Measurements from ENCODE around the gene RNF19B. TPM values are rescaled to one million over a fixed set of nuclear protein-coding genes. Genes with fewer than 3 reads are reported as not detected.

The RNF19B gene
- total RNA-seq, 5 donors from 2014 or later (not counting 1 experiment from before 2014, with no cell fraction given) = 28.7 to 44.8 (median 30.3) TPM

DNA sequence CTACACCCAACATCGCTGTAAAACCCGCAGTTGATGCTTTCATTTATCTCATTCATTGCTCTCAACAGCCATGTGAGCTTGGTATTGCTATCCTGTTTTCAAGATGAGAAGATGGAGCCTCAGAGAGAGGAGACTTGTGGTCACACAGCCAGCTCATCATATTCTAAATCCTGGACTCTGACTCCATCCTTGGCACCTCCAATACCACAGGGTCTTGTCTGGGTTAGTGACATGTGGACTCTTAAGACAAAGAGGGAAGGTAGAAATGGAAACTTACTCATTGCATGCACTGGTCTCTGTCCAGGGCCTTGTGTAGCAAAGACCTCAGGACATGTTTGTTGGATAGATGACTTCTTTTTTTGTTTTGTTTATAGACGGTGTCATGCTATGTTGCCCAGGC lies 7.0 kb upstream of the RNF19B start:
- H3K27me3 ChIP-seq (replicated peaks in 1 of 2; ENCODE audit: control insufficient read depth in 2 of 2, extremely low read depth in 1 of 2, insufficient read depth in 2 of 2, low read length in 1 of 2) = peaks cover 7 to 16% of the 10 kb centered on the region in 2 experiments
- peaks cover 6 to 8% (median 8%) of the 10 kb centered on the region in 3 donors for H3K4me1 Mint-ChIP-seq
- ChIA-PET POLR2A (interaction anchor here in 1 of 2 donors (0.6 kb wide), 1 partner anchor 9 kb away, joined by 4 read pairs; no protein-coding TSS in a partner anchor), CTCF (interaction anchor here in 1 of 2 donors (1.0 kb wide), 1 partner anchor 14 kb away, joined by 3 read pairs; no protein-coding TSS in a partner anchor)
- no peak overlapping the region for H3K4me3 ChIP-seq (ENCODE audit: control insufficient read depth in 1 of 2, extremely low read depth in 1 of 2, low read length in 1 of 2)
- no CpG with 5 or more reads among the region's 3 CpGs for WGBS (ENCODE audit: insufficient coverage)
- H3K4me1 ChIP-seq (ENCODE audit: control insufficient read depth in 1 of 2, extremely low read depth in 1 of 2, insufficient read depth in 2 of 2, low read length in 2 of 2) = peaks cover 0 to 9% of the 10 kb centered on the region in 2 experiments
- no peak overlapping the region for H3K4me3 Mint-ChIP-seq
- no peaks in the 10 kb centered on the region for H3K9me3 ChIP-seq
- peaks cover 17 to 24% of the 10 kb centered on the region in 2 donors for H3K27me3 Mint-ChIP-seq
- no peaks in the 10 kb centered on the region for H3K9me3 Mint-ChIP-seq
- DNase-seq = no peak
- no peak overlapping the region for H3K27ac ChIP-seq (ENCODE audit: low read length)
- no peaks in the 10 kb centered on the region for H3K36me3 ChIP-seq (ENCODE audit: control insufficient read depth in 2 of 2, extremely low read depth in 1 of 2, insufficient read depth in 1 of 2, low read length in 1 of 2)
- ATAC-seq (replicated peaks in 1 of 4) = no peak
- no peak overlapping the region for H3K27ac Mint-ChIP-seq
- H3K36me3 Mint-ChIP-seq = peaks cover 4% of the 10 kb centered on the region

- peaks cover 0 to 9% of the 10 kb centered on the region in 2 experiments for H3K4me1 ChIP-seq (ENCODE audit: control insufficient read depth in 1 of 2, extremely low read depth in 1 of 2, insufficient read depth in 2 of 2, low read length in 2 of 2)
- H3K9me3 ChIP-seq = no peaks in the 10 kb centered on the region
- no peak overlapping the region for H3K4me3 ChIP-seq (ENCODE audit: control insufficient read depth in 1 of 2, extremely low read depth in 1 of 2, low read length in 1 of 2)
- ATAC-seq (replicated peaks in 1 of 4) (no peak), DNase-seq (no peak)
- Mint-ChIP-seq H3K9me3 (no peaks in the 10 kb centered on the region), H3K36me3 (peaks cover 4% of the 10 kb centered on the region), H3K27ac (no peak overlapping the region), H3K27me3 (peaks cover 17 to 24% of the 10 kb centered on the region in 2 donors), H3K4me1 (peaks cover 6 to 8% (median 8%) of the 10 kb centered on the region in 3 donors), H3K4me3 (no peak overlapping the region)
- WGBS (ENCODE audit: insufficient coverage) = no CpG with 5 or more reads among the region's 1 CpG
- CTCF ChIA-PET = interaction anchor here in 1 of 2 donors (1.0 kb wide), 1 partner anchor 15 kb away, joined by 3 read pairs; no protein-coding TSS in a partner anchor
- POLR2A ChIA-PET = no interaction called here
- peaks cover 7 to 16% of the 10 kb centered on the region in 2 experiments for H3K27me3 ChIP-seq (replicated peaks in 1 of 2; ENCODE audit: control insufficient read depth in 2 of 2, extremely low read depth in 1 of 2, insufficient read depth in 2 of 2, low read length in 1 of 2)
- H3K27ac ChIP-seq (ENCODE audit: low read length) = no peak overlapping the region
- H3K36me3 ChIP-seq (ENCODE audit: control insufficient read depth in 2 of 2, extremely low read depth in 1 of 2, insufficient read depth in 1 of 2, low read length in 1 of 2) = no peaks in the 10 kb centered on the region
These were observed 6.5 kb upstream of the RNF19B start for GRCh38 chr1:32971156-32971555.

- Mint-ChIP-seq H3K27ac (no peak overlapping the region), H3K36me3 (peaks cover 4% of the 10 kb centered on the region), H3K27me3 (peaks cover 17 to 22% of the 10 kb centered on the region in 2 donors), H3K4me3 (no peak overlapping the region), H3K4me1 (peaks cover 8 to 11% (median 8%) of the 10 kb centered on the region in 3 donors), H3K9me3 (no peaks in the 10 kb centered on the region)
- Histone ChIP-seq H3K4me3 (ENCODE audit: control insufficient read depth in 1 of 2, extremely low read depth in 1 of 2, low read length in 1 of 2) (no peak overlapping the region), H3K27me3 (replicated peaks in 1 of 2; ENCODE audit: control insufficient read depth in 2 of 2, extremely low read depth in 1 of 2, insufficient read depth in 2 of 2, low read length in 1 of 2) (peaks cover 7 to 16% of the 10 kb centered on the region in 2 experiments), H3K36me3 (ENCODE audit: control insufficient read depth in 2 of 2, extremely low read depth in 1 of 2, insufficient read depth in 1 of 2, low read length in 1 of 2) (no peaks in the 10 kb centered on the region), H3K9me3 (no peaks in the 10 kb centered on the region), H3K4me1 (ENCODE audit: control insufficient read depth in 1 of 2, extremely low read depth in 1 of 2, insufficient read depth in 2 of 2, low read length in 2 of 2) (peaks cover 5 to 14% of the 10 kb centered on the region in 2 experiments), H3K27ac (ENCODE audit: low read length) (no peak overlapping the region)
- ATAC-seq (replicated peaks in 1 of 4) (no peak), DNase-seq (no peak)
- ChIA-PET POLR2A (interaction anchor here in 1 of 2 donors (0.5 to 1.3 kb wide), 2 partner anchors 11 to 26 kb away, joined by 4 read pairs; no protein-coding TSS in a partner anchor), CTCF (interaction anchor here in 1 of 2 donors (0.7 to 2.0 kb wide), 2 partner anchors 11 to 326 kb away, joined by 3 to 5 read pairs; no protein-coding TSS in a partner anchor)
These were observed 5.0 kb upstream of the RNF19B start for GRCh38 chr1:32969566-32969965.

DNA sequence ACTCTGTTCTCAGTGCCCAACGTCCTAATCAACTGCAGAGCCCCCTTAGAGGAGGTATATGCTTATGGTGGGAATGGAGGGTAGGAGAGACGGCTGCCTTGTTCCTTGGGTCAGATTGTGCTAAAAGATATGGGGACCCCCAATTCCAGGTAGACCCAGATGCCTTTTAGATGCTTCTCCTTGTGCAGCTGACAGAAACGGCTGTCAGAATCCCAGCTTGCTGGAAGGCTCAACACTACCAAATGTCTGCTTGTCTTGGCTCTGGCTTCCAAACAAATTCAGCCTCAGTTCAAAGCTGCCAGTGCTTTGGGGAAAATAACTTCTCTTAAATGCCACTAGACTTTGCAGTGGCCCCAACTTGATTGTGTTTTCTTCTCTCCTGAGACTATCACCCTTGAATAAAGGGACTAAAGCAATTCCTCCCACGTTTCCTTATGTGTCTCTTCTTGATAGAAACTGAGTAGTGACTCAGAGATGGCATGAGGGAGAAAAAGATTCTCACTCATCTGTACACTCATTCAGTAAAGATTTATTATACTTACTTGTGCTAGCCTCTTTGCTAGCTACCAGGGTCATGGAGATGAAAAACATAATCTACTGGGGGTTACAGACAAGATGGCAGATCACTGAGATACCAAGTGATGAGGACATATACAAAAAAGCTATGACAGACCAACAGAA lies 3.4 kb upstream of the RNF19B start:
- peaks cover 4% of the 10 kb centered on the region for H3K36me3 Mint-ChIP-seq
- no peak overlapping the region for H3K4me3 Mint-ChIP-seq
- ATAC-seq (replicated peaks in 1 of 4) (no peak), DNase-seq (no peak)
- POLR2A ChIA-PET = interaction anchor here in 1 of 2 donors (0.7 kb wide), 1 partner anchor 27 kb away, joined by 7 read pairs; no protein-coding TSS in a partner anchor
- H3K27me3 Mint-ChIP-seq = peaks cover 17 to 21% of the 10 kb centered on the region in 2 donors
- Histone ChIP-seq H3K9me3 (no peaks in the 10 kb centered on the region), H3K36me3 (ENCODE audit: control insufficient read depth in 2 of 2, extremely low read depth in 1 of 2, insufficient read depth in 1 of 2, low read length in 1 of 2) (no peaks in the 10 kb centered on the region), H3K4me1 (ENCODE audit: control insufficient read depth in 1 of 2, extremely low read depth in 1 of 2, insufficient read depth in 2 of 2, low read length in 2 of 2) (peaks cover 7 to 15% of the 10 kb centered on the region in 2 experiments), H3K27me3 (replicated peaks in 1 of 2; ENCODE audit: control insufficient read depth in 2 of 2, extremely low read depth in 1 of 2, insufficient read depth in 2 of 2, low read length in 1 of 2) (peaks cover 7 to 14% of the 10 kb centered on the region in 2 experiments), H3K27ac (ENCODE audit: low read length) (no peak overlapping the region), H3K4me3 (ENCODE audit: control insufficient read depth in 1 of 2, extremely low read depth in 1 of 2, low read length in 1 of 2) (no peak overlapping the region)
- H3K27ac Mint-ChIP-seq = no peak overlapping the region
- no peaks in the 10 kb centered on the region for H3K9me3 Mint-ChIP-seq
- WGBS (ENCODE audit: insufficient coverage) = 100% methylated on average over 1 of the region's 4 CpGs
- peaks cover 12 to 13% (median 13%) of the 10 kb centered on the region in 3 donors for H3K4me1 Mint-ChIP-seq
- CTCF ChIA-PET = interaction anchor here in 1 of 2 donors (2.0 kb wide), 1 partner anchor 13 kb away, joined by 5 read pairs; no protein-coding TSS in a partner anchor

DNA sequence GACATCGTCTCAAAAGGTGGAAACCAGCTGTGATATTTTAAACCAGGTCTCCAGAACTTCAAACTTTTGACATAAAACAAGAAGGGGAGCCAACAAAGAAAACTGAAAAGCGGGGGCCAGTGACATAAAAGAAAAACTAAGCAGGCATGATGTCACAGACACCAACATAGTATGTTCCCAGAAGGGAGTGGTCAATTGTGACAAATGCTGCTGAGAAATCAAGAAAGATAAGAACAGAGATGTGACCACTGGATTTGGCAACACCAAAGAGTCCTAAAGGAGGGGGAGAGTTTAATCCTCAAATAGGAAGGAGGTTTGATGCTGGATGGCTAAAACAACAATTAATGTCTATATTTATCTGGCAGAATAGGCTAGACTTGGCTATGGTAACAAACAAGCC lies 2.3 kb upstream of the RNF19B start:
- H3K4me1 ChIP-seq (ENCODE audit: control insufficient read depth in 1 of 2, extremely low read depth in 1 of 2, insufficient read depth in 2 of 2, low read length in 2 of 2) = peaks cover 15 to 17% of the 10 kb centered on the region in 2 experiments
- ChIA-PET POLR2A (no interaction called here), CTCF (no interaction called here)
- H3K9me3 ChIP-seq = no peaks in the 10 kb centered on the region
- peaks cover 4% of the 10 kb centered on the region for H3K36me3 Mint-ChIP-seq
- H3K4me3 Mint-ChIP-seq = no peak overlapping the region
- DNase-seq = no peak
- no peak overlapping the region for H3K27ac Mint-ChIP-seq
- 80% methylated on average over 1 of the region's 2 CpGs for WGBS (ENCODE audit: insufficient coverage)
- H3K9me3 Mint-ChIP-seq = no peaks in the 10 kb centered on the region
- ATAC-seq (replicated peaks in 1 of 4) = no peak
- no peaks in the 10 kb centered on the region for H3K36me3 ChIP-seq (ENCODE audit: control insufficient read depth in 2 of 2, extremely low read depth in 1 of 2, insufficient read depth in 1 of 2, low read length in 1 of 2)
- no peak overlapping the region for H3K27ac ChIP-seq (ENCODE audit: low read length)
- peaks cover under 1 to 6% of the 10 kb centered on the region in 2 experiments for H3K27me3 ChIP-seq (replicated peaks in 1 of 2; ENCODE audit: control insufficient read depth in 2 of 2, extremely low read depth in 1 of 2, insufficient read depth in 2 of 2, low read length in 1 of 2)
- peaks cover 17 to 18% (median 17%) of the 10 kb centered on the region in 3 donors for H3K4me1 Mint-ChIP-seq
- peaks cover 10 to 13% of the 10 kb centered on the region in 2 donors for H3K27me3 Mint-ChIP-seq
- no peak overlapping the region for H3K4me3 ChIP-seq (ENCODE audit: control insufficient read depth in 1 of 2, extremely low read depth in 1 of 2, low read length in 1 of 2)

DNA sequence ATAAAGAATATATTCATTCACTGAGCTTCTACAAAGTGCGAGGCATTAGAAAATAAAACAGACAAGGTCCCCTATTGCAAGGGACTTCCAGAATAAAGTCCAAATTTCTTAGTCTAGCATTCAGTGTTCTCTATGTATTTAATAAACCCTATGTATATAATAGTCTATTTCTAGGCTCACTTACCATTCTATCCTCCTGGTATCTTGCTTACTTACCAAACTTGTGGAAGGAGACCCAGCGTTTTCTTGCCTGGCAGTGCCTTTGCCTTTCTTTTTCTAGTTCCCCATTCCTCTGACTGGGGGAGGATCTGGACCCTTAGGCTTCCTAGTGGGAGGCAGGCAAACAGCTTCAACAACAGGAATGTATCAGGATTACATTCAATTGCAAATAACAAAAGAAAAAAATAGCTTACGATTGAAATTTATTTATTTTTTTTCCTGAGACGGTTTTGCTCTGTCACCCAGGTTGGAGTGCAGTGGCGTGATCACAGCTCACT lies 690 bp upstream of the RNF19B start:
- Histone ChIP-seq H3K27ac (ENCODE audit: low read length) (peak overlapping the region; percentile 81), H3K27me3 (replicated peaks in 1 of 2; ENCODE audit: control insufficient read depth in 2 of 2, extremely low read depth in 1 of 2, insufficient read depth in 2 of 2, low read length in 1 of 2) (no peaks in the 10 kb centered on the region), H3K4me1 (ENCODE audit: control insufficient read depth in 1 of 2, extremely low read depth in 1 of 2, insufficient read depth in 2 of 2, low read length in 2 of 2) (peaks cover 15 to 22% of the 10 kb centered on the region in 2 experiments), H3K4me3 (ENCODE audit: control insufficient read depth in 1 of 2, extremely low read depth in 1 of 2, low read length in 1 of 2) (peak overlapping the region; percentile 62 to 65), H3K9me3 (no peaks in the 10 kb centered on the region), H3K36me3 (ENCODE audit: control insufficient read depth in 2 of 2, extremely low read depth in 1 of 2, insufficient read depth in 1 of 2, low read length in 1 of 2) (no peaks in the 10 kb centered on the region)
- H3K9me3 Mint-ChIP-seq = no peaks in the 10 kb centered on the region
- peak overlapping the region; percentile 92 to 93 for H3K27ac Mint-ChIP-seq
- H3K4me3 Mint-ChIP-seq = peak overlapping the region; percentile 82 to 86 (median 85)
- peaks cover 4% of the 10 kb centered on the region for H3K36me3 Mint-ChIP-seq
- CTCF ChIA-PET = interaction anchor here in 1 of 2 donors (1.0 to 1.7 kb wide), 2 partner anchors 16 to 162 kb away, joined by 6 to 12 read pairs; no protein-coding TSS in a partner anchor
- H3K27me3 Mint-ChIP-seq = no peaks in the 10 kb centered on the region
- DNase-seq (no peak), ATAC-seq (replicated peaks in 1 of 4) (no peak)
- POLR2A ChIA-PET = interaction anchor here in 1 of 2 donors (0.6 to 2.0 kb wide), 6 partner anchors 16 to 765 kb away, joined by 3 to 16 read pairs (median 6); partner anchors contain the start of genes AZIN2 and CCDC28B
- 100% methylated on average over 4 of the region's 5 CpGs for WGBS (ENCODE audit: insufficient coverage)
- peaks cover 29 to 33% (median 31%) of the 10 kb centered on the region in 3 donors for H3K4me1 Mint-ChIP-seq

All from T-cell (primary cell).